Esophagus squamous epithelium (tissue), 4 donors: Measurements from ENCODE around the gene VPS41.

ENCODE experiments used
- POLR2A ChIP-seq, 4 donors: fragments of 450-650 bp; IDR thresholded peaks; one replicate each; pipeline ENCODE4 v1.6.1; 2017; ENCODE audit warnings: antibody characterized with exemption in 4 of 4, mild to moderate bottlenecking in 4 of 4, moderate library complexity in 3 of 4
- TF ChIP-seq, protein P1 (sequence below), 6 experiments: fragments of 450-650 bp in 4 of 6; fragments of 200-600 bp in 2 of 6; sonication (generic) in 2 of 6; IDR thresholded peaks; one replicate each; pipeline ENCODE4 v1.5.1; 2016 to 2019; ENCODE audit warnings: antibody characterized with exemption in 6 of 6, mild to moderate bottlenecking in 4 of 6, moderate library complexity in 4 of 6

DNA sequence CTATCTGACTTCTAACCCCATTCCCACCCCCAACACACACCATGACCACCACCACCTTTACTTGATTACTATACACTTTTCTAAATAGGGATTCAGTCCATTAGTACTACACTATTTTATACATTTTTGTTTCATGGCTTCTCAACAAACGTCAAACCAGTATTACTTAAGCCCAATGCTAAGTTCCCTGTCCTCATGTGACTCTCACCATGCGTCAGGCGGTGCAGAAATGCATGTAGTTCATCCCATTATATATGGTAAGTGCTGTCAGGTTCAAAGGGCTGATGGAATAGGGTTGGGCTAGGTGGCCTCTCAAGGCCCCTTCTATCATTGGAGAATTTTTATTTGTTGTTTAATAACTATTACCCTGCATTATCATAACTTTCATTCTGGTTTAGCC is 19.5 kb upstream of the VPS41 start:
- TF ChIP-seq, protein P1, sequence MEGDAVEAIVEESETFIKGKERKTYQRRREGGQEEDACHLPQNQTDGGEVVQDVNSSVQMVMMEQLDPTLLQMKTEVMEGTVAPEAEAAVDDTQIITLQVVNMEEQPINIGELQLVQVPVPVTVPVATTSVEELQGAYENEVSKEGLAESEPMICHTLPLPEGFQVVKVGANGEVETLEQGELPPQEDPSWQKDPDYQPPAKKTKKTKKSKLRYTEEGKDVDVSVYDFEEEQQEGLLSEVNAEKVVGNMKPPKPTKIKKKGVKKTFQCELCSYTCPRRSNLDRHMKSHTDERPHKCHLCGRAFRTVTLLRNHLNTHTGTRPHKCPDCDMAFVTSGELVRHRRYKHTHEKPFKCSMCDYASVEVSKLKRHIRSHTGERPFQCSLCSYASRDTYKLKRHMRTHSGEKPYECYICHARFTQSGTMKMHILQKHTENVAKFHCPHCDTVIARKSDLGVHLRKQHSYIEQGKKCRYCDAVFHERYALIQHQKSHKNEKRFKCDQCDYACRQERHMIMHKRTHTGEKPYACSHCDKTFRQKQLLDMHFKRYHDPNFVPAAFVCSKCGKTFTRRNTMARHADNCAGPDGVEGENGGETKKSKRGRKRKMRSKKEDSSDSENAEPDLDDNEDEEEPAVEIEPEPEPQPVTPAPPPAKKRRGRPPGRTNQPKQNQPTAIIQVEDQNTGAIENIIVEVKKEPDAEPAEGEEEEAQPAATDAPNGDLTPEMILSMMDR (IDR thresholded peaks at IDR 0.05), result no peak
- TF ChIP-seq POLR2A (IDR thresholded peaks at IDR 0.05), result no peak
